Esophagus muscularis mucosa (tissue), 4 donors: Measurements from ENCODE around the gene ITGB1. TPM values are rescaled to one million over a fixed set of nuclear protein-coding genes. Genes with fewer than 3 reads are reported as not detected.
A peak's percentile ranks its signal among the peaks of the same experiment; 100 is the strongest.

Experiments used
- DNase-seq: peaks from one replicate; pipeline ENCODE4 v3.0.0-alpha.2; 2017; ENCODE audit errors: extremely low spot score
- H3K27ac ChIP-seq, 4 donors: fragments of 200-600 bp; sonication (generic); replicated peaks in 1 of 4; 1 replicate in 3 of 4; 2 replicates in 1 of 4; pipeline ENCODE4 v1.5.1; 2016 to 2019; ENCODE audit warnings: mild to moderate bottlenecking in 1 of 4
- H3K27me3 ChIP-seq, 4 donors: fragments of 200-600 bp; sonication (generic); one replicate each; pipeline versions ENCODE4 v1.5.1 to v1.6.0; 2016 to 2019
- H3K36me3 ChIP-seq, 4 donors: fragments of 200-600 bp; sonication (generic); one replicate each; pipeline ENCODE4 v1.5.1; 2016 to 2019
- H3K4me1 ChIP-seq, 4 donors: fragments of 200-600 bp; sonication (generic); one replicate each; pipeline ENCODE4 v1.5.1; 2016 to 2019
- H3K4me3 ChIP-seq, 4 donors: fragments of 200-600 bp; sonication (generic); 1 replicate in 2 of 4; 2 replicates in 2 of 4; pipeline ENCODE4 v1.5.1; 2016 to 2019; ENCODE audit warnings: mild to moderate bottlenecking in 4 of 4, moderate library complexity in 1 of 4
- H3K9me3 ChIP-seq, 4 donors: fragments of 200-600 bp; sonication (generic); 1 replicate in 3 of 4; 2 replicates in 1 of 4; pipeline ENCODE4 v1.5.1; 2016 to 2019
- EP300 ChIP-seq: sonication (generic); formaldehyde crosslinking; IDR thresholded peaks from one replicate; pipeline ENCODE4 v1.6.1; 2017; ENCODE audit warnings: antibody characterized with exemption
- POLR2A ChIP-seq: fragments of 450-650 bp; IDR thresholded peaks from one replicate; pipeline ENCODE4 v1.6.1; 2017; ENCODE audit warnings: antibody characterized with exemption, moderate library complexity, mild to moderate bottlenecking, low read depth
- POLR2AphosphoS5 ChIP-seq, 2 donors: sonication (generic); formaldehyde crosslinking; IDR thresholded peaks; one replicate each; pipeline ENCODE4 v1.6.1; 2017; ENCODE audit warnings: antibody characterized with exemption in 2 of 2
- whole genome bisulfite sequencing: methylation state at CpG from one replicate; pipeline ENCODE4 v1.1.5; 2018; 5-methylcytosine and 5-hydroxymethylcytosine counted together
- intact Hi-C: fragments of 100-400 bp; cut with DNase I; formaldehyde crosslinking; loops from one replicate; pipeline ENCODE4 v1.15.1; 2023
- total RNA-seq, 4 donors: library from RNA; depleted of rRNA; stranded (reverse); fragments of >200 nt; gene quantifications; one replicate each; pipeline versions ENCODE4 v1.1.0 to v1.2.1, GENCODE V29; 2016
- TF ChIP-seq, protein P1 (sequence below), 3 experiments: fragments of 200-600 bp in 2 of 3; fragments of 450-650 bp in 1 of 3; sonication (generic) in 2 of 3; IDR thresholded peaks; one replicate each; pipeline ENCODE4 v1.5.1; 2017 to 2019; ENCODE audit warnings: antibody characterized with exemption in 3 of 3, mild to moderate bottlenecking in 2 of 3, moderate library complexity in 1 of 3

Gene ITGB1
- total RNA-seq, 4 donors from 2014 or later = 1,385 to 1,873 (median 1,661) TPM

DNA sequence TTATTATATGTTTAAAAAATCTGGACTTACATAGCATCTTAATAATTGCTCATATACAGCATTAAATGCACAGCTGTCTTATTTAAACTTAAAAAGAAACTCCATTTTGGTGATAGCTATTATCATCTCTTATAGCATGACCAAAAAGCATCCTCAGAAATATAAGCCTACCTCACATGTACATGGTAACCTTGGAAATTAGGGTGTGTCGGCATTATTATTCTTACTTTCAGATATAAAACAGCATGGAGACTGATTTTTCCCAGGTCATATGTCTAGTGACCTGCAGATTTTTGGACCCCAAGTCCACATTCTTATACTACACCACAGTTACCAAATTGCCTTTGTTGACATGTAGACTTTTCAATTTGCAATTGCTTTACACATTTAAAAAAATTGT, 29.1 kb upstream of the ITGB1 start:
- no peak overlapping the region for H3K4me3 ChIP-seq
- H3K4me1 ChIP-seq = peaks cover 16 to 20% (median 18%) of the 10 kb centered on the region in 4 donors
- no peaks in the 10 kb centered on the region for H3K36me3 ChIP-seq
- no peaks in the 10 kb centered on the region for H3K27me3 ChIP-seq
- 93% methylated on average over 1 of the region's 1 CpG for WGBS
- no peak for DNase-seq
- H3K27ac ChIP-seq = no peak overlapping the region
- TF ChIP-seq POLR2A (no peak), POLR2AphosphoS5 (IDR thresholded peaks at IDR 0.05) (no peak), EP300 (no peak)
- TF ChIP-seq, protein P1, sequence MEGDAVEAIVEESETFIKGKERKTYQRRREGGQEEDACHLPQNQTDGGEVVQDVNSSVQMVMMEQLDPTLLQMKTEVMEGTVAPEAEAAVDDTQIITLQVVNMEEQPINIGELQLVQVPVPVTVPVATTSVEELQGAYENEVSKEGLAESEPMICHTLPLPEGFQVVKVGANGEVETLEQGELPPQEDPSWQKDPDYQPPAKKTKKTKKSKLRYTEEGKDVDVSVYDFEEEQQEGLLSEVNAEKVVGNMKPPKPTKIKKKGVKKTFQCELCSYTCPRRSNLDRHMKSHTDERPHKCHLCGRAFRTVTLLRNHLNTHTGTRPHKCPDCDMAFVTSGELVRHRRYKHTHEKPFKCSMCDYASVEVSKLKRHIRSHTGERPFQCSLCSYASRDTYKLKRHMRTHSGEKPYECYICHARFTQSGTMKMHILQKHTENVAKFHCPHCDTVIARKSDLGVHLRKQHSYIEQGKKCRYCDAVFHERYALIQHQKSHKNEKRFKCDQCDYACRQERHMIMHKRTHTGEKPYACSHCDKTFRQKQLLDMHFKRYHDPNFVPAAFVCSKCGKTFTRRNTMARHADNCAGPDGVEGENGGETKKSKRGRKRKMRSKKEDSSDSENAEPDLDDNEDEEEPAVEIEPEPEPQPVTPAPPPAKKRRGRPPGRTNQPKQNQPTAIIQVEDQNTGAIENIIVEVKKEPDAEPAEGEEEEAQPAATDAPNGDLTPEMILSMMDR (IDR thresholded peaks at IDR 0.05) = no peak
- no peaks in the 10 kb centered on the region for H3K9me3 ChIP-seq
- intact Hi-C loops = no loop called here

DNA sequence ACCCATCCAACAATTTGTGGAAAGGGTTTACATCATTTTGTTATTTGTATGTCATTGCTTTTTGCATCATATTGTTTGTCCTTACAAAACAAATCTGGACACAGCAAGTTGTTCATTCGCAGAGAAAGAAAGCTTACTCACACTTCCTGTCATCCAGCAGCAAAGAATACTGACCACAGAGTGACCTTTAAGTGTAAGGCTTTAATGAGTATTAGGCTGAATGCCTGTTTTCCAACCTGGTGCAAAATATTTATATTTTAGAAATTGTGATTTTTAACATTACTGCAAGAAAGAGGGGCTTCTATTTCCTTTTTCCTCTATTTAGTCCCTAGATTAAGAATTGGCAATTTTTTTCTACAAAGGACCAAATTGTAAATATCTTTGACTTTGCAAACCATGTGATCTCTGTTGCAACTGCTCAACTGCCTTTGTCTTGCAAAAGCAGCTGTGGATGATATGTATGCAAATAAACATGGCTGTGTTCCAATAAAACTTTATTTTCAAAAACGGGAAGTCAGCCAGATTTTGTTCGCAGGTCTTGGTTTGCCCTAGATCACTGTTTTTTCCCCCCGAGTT, 27.8 kb upstream of the ITGB1 start:
- peak overlapping the region in 1 of 4 donors; percentile 39 for H3K27ac ChIP-seq
- H3K27me3 ChIP-seq = no peaks in the 10 kb centered on the region
- no peaks in the 10 kb centered on the region for H3K9me3 ChIP-seq
- H3K4me1 ChIP-seq = peaks cover 29 to 33% (median 31%) of the 10 kb centered on the region in 4 donors
- H3K4me3 ChIP-seq = no peak overlapping the region
- DNase-seq = no peak
- no peak for TF ChIP-seq EP300
- TF ChIP-seq, protein P1 (IDR thresholded peaks at IDR 0.05) = no peak
- no peak for TF ChIP-seq POLR2A
- peak in 1 of 2 donors; percentile 30 for TF ChIP-seq POLR2AphosphoS5 (IDR thresholded peaks at IDR 0.05)
- intact Hi-C loops = no loop called here
- no peaks in the 10 kb centered on the region for H3K36me3 ChIP-seq
- 50% methylated on average over 4 of the region's 4 CpGs for WGBS

DNA sequence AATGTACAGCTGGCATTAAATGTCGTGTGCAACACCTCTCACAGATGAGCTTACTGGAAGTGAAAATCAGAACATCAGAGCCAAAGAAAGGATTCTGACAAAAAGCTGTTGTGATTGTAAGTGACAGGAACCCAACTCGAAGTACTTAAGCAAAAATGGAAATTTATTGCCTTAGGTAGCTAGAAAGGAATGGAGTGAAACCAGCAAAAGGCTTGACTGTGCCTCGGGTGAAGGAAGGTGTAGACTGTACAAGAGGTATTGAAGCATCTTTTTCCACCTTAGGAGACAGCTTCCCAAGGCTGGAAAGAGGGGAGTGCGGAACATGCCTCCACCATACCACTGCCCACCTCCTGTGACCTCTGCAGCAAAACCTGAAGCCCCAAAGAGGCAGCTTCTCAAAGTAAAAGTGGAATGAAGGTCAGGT, 27.3 kb upstream of the ITGB1 start:
- TF ChIP-seq EP300 (no peak), POLR2AphosphoS5 (IDR thresholded peaks at IDR 0.05) (no peak), POLR2A (no peak)
- TF ChIP-seq, protein P1 (IDR thresholded peaks at IDR 0.05) = no peak
- Histone ChIP-seq H3K9me3 (no peaks in the 10 kb centered on the region), H3K27me3 (no peaks in the 10 kb centered on the region), H3K27ac (peak overlapping the region in 2 of 4 donors; percentile 28 to 39), H3K4me3 (no peak overlapping the region), H3K36me3 (no peaks in the 10 kb centered on the region), H3K4me1 (peaks cover 30 to 35% (median 33%) of the 10 kb centered on the region in 4 donors)
- no peak for DNase-seq
- 84% methylated on average over 4 of the region's 4 CpGs for WGBS
- intact Hi-C loops = no loop called here

DNA sequence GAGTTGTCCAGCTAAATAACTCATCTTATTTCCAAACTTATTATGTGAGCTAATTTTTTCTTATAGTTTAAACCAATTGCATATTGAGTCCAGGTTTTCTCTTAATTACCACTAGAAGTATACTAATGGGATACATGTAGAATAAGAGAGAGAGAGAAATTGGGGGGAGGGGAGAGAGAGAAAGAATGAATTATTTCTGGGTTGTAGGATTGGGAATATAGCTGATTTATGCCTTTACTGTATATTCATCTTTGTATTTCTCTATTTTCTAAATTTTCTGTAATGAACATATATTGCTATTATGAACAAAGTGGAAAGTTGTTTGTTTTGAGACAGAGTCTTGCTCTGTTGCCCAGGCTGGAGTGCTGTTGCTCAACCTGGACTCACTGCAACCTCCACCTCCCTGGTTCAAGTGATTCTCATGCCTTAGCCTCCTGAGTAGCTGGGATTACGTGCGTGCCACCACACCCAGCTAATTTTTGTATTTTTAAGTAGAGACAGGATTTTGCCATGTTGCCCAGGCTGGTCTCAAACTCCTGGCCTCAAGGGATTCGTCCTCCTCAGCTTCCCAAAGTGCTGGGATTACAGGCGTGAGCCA, 26.1 kb upstream of the ITGB1 start:
- H3K27me3 ChIP-seq = no peaks in the 10 kb centered on the region
- H3K4me1 ChIP-seq = peaks cover 32 to 43% (median 39%) of the 10 kb centered on the region in 4 donors
- no peak overlapping the region for H3K4me3 ChIP-seq
- H3K27ac ChIP-seq = peak overlapping the region in 1 of 4 donors; percentile 95
- H3K9me3 ChIP-seq = no peaks in the 10 kb centered on the region
- no peak for TF ChIP-seq POLR2AphosphoS5 (IDR thresholded peaks at IDR 0.05)
- no peak for TF ChIP-seq EP300
- TF ChIP-seq, protein P1 (IDR thresholded peaks at IDR 0.05) = no peak
- TF ChIP-seq POLR2A = no peak
- no peak for DNase-seq
- WGBS = 96% methylated on average over 4 of the region's 4 CpGs
- no peaks in the 10 kb centered on the region for H3K36me3 ChIP-seq
- intact Hi-C loops = no loop called here
